ENCODE results near the gene CXXC5.

Gene CXXC5

DNA sequence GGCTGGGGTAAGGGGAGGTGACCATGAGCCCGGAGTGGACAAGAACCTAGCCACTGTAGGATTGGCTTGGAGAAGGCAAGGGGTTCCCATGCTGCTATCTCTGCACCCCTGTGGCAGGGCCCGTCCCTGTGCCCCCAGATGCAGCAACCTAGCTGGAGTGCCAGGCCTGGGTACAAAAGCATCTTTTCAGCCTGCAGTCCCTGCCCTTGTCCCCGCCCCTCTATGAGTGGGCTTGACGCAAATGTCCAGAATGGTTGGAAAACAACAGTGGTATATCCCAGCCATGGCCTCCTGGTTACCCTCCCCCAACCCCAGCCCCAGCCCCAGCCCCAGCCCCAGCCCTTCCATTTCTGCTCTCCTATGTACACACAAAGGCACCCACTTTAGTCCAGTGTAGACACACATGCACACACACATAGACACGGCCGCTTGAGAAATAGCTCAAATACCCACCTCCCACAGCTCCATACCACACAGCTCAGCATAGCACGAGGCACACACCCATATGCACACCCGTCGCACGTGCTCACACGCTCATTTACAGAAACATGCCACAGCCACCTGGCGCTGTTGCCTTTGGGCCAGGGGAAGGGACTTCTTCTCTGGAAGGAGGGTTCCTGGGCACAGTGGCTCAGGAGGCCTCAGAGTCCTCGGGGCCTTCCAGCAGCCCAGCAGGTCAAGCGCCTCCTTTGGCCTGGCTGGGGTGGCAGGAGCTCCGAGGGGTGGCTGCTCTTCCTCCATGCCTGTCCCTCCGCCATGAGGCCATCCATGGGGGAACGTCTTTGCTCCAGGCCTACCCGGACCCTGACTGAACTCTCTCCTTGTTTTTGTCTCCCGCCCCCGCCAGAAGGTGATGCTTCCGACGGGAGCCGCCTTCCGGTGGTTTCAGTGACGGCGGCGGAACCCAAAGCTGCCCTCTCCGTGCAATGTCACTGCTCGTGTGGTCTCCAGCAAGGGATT is 34.1 kb downstream of the CXXC5 start:
- DNase-seq, result no peak

DNA sequence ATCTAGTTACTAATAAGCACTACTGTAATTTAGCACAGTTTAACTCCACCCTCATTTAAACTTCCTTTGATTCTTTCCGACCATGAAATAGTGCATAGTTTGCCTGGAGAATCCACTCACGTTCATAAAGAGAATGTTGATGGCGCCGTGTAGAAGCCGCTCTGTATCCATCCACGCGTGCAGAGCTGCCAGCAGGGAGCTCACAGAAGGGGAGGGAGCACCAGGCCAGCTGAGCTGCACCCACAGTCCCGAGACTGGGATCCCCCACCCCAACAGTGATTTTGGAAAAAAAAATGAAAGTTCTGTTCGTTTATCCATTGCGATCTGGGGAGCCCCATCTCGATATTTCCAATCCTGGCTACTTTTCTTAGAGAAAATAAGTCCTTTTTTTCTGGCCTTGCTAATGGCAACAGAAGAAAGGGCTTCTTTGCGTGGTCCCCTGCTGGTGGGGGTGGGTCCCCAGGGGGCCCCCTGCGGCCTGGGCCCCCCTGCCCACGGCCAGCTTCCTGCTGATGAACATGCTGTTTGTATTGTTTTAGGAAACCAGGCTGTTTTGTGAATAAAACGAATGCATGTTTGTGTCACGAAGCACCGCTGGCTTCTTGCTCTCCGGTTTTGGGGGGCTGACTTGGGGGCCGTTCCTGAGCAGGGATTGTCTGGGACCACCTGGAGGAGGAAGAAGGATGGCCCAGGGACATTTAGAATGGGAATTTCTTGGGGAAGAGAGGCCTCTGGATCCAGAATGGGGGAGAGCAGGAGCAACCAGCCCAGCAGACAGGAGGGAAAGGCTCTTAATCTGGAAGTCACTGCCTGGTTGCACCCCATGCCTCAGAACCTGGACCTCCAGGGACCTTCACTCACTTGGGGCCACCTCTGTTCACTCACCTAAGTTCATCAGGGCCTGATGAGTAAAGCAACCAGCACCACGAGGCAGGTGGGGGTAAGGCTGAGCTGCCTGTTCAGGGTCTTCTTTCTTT is 35.4 kb downstream of the CXXC5 start:
- DNase-seq, result no peak

GRCh38 chr5:139684350-139684880 is 36.3 kb downstream of the CXXC5 start:
- DNase-seq, result no peak

DNA sequence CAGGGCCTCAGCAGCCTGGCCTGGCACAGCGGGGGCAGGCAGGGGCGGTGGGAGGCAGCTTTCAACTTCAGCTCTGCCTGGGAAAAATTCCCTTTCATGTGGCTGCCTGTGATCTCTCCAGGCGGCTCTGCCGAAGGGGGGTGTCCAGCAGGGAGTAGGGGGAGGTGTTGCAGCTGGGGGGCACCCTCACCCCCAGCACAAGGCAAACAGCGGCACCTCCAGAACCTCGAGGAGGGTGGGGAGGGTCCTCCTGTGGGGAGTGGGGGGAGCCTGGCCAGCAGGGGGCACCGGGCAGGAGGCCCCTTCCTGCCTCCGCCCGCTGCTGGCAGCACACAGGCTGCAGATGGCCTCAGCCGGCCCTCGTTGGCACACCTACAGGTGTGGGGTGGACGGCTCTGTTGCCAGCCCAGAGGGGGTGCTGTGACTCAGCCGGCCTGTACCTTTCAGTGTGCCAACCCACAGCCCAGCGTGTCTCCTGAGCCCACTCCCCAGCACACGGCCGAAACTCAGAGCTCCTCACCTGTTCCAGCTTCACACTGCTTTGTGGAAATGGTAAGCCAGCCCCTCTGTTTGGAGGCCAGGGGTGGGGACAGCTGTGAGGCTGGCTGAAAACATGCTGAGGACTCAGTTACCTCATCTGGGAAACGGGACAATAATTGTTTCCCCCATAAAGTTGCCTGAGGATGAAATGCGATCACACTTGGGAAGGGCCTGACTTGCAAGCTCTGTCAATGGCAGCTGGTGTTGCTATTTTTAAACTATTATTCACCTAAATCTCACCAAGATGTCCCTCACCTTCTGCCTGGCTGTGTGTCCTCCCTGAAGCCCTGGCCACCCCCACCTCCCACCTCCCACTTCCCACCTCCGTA is 37.0 kb downstream of the CXXC5 start:
- no peak for DNase-seq

DNA sequence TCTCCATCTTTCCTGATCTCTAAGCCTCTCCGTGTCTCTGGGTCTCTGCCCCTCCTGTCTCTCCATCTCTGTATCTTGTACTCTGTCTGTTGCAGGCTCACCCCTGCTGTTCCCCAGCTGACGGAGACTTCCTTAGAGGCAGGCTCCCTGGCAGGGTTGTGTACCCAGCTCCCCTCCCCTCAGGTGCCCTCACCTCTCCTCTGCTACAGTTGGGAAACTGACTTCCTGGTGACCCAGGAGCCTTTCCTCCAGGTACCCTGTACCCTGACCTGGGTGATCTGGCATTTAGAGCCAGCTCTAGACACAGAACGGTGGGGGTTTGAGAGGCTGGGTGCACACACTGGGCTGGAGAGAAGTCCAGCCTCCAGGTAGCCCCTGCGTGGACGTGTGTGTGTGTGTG is 37.7 kb downstream of the CXXC5 start:
- no peak for DNase-seq

- DNase-seq, result no peak
Measured at GRCh38 chr5:139686356-139686705, 38.2 kb downstream of the CXXC5 start.

GRCh38 chr5:139686706-139687441 is 38.7 kb downstream of the CXXC5 start:
- no peak for DNase-seq

DNA sequence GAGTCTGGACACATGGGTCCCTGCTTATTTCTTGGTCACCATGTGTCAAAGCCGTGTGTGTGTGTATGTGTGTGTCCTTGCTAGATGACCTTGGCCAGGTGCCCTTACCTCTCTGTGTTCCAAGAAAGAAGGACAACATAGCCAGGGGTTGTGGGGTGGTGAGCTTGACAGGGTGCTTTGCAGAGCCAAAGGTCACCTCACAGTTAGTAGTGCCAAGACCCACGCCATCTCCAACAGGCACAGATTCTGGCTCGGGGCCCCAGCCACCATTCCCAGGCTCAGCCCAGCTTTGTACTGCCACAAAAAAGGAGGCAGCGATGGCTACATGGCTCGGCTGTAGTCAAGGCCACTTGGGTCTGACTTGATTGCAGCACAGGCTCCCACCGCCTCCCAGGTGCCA is 39.5 kb downstream of the CXXC5 start:
- DNase-seq, result no peak

GRCh38 chr5:139688088-139688702 is 40.0 kb downstream of the CXXC5 start:
- DNase-seq, result no peak

DNA sequence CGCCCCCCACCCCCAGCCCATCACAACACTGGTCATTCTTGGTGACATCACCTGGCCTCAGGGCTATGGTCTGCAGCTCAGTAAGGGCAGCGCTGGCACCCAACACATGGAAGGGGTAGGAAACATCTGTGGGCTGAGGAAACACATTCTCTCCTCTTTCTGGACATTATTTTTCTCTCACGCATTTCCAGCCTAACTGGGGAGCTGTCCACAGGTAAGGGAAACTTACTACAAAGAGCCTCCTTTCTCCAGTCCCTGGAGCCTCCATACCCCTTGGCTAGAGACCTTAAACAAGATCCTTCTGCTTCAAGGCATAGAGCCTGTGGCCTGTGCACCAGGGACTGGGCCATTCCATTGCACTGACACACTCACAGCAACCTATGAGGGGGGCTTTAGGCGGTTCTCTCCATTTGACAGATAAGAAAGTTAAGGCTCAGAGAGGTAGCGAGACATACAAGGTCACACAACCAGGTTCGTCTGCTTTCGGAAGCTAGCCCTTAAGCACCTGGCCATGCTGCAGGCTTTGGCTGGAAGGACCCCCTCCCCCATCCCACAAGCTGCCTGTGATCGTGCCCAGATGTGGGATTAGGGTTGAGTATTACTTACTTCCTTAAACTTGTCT is 40.7 kb downstream of the CXXC5 start:
- DNase-seq, result no peak

DNA sequence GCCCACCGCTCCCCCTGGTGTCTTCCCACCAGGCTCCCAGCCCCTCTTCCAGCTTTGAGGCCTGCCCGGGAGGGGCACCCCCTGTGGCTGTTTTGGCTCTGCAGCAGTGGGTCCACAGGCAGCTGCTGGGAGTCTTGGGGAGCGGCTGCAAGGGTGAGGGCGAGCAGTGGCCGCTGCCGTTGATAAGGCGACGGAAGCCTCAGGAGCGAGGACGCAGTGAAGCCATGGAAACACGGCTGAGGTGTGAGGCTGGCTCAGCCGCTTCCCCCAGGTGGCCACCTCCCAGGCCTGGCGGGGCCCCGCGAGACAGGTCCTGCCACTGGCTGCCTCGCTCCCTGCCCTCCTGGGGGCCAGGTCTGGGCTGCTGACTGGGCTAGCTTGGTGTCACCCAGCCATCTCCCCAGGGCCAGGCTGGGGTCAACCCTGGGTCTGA is 41.5 kb downstream of the CXXC5 start:
- DNase-seq, result peak; percentile 82

DNA sequence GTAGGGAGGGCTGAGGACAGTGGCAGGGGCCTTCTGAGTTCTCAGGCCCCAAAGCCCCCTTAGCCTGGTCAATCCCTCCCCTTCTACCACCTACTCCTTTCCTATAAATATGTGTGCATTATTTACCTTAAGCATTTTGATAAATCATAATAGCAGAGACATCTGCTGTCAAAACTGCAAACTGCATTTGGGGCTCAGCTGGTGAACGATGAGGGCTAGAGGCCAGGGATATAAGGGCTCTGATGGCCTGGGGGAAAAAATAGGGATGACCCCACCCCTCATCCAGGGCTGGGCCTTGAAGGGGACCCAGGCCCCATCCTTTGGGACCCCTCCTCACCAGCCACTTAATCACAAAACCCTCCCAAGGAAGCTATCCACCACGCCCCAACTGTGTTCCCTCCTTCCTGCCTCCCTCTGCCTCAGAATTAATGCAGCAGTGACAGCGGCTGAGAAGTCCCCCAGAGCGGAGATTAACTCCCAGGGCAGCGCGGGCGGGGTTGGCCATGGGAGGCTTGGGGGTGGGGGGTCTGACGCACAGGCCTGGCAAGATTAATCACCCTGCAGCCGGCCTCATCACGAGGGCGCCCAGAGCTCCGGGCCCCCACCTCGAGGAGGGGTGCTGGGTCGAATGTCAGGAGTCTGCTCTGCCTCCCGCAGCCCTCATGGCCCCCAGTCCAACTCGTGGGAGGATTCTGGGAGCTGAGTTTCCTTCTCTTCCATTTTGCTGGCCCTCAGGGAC is 42.1 kb downstream of the CXXC5 start:
- DNase-seq, result peak; percentile 79

DNA sequence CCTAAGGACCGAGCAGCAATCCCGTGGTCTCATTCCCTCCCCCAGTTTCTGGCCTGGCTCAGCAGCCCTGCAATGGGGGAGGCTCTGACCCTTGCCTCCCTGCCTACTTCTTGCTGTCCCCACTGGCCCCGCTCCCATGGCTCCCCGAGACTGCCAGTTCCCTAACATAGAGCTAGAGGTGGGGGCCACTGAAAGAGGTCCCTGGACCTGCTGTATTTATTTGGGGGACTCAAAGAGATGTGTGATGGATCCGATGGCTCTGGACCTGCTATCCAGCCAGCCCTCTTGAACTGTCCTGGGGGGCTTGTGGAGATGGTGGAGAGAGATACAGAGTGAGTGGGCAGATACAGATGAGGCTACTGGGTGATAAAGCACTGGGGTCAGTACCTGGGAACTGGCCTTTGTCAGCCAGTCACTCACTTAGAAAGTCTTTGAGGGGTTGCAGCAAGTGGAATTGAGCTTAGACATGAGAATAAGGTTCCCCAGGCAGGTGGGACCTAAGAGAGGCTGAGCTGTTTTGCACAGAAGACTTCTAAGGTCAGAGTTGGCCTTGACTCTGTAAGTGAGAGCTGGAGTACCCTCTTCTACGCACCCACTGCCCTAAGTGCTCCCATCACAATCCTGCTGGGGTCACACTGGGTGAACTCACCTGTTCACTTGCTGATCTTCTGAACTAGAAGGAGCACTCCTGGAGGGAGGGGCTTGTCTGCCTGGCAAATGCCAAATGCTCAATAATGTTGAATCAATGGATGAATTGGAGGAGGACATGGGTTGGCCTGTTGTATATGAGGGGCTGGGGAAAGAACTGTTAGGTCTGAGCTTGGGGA is 42.9 kb downstream of the CXXC5 start:
- no peak for DNase-seq

DNA sequence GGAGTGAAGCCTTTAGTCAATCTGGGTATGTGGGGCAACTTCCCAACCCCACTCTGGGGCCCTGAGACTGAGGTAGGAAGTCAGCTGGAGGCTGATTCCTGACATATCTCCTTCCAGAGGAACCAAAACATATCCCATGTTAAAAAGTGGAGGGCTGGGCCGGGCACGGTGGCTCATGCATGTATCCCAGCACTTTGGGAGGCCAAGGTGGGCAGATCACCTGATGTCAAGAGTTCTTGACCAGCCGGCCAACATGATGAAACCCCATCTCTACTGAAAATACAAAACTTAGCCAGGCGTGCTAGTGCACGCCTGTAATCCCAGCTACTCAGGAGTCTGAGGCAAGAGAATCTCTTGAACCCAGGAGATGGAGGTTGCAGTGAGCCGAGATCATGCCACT is 44.0 kb downstream of the CXXC5 start:
- no peak for DNase-seq

GRCh38 chr5:139692679-139693308 is 44.6 kb downstream of the CXXC5 start:
- DNase-seq, result no peak

DNA sequence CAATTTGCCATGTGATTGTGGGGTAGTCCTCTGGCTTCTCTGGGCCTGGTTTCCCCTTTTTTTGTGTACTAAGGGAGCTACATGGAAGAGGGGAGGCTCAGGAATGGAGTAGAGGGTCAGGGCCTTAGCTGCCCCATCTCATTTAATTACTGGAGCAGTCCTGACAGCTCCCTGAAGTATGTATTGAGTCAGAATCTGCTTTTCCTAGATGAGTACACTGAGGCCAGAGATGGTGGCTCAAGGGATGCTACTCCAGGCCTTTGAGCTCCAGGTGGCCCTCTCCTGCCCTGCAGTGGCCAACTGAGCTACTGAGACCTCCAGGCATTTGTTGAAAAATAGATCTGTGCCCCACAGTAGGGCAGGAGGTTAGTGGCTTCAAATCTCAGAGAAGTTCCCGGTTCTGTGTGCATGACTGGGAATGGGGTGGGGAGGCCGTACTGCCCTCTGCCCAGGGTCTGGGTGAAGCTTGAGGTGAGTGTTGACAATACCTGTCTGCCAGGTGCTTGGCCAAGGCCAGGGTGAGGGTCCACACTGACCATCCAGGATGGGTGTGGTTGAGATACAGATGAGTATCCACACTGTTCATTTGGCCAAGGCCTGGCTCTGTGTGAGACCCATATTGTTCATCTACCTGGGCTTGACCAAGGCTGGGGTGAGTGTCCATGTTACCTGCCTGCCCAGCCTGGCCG is 45.7 kb downstream of the CXXC5 start:
- DNase-seq, result no peak

DNA sequence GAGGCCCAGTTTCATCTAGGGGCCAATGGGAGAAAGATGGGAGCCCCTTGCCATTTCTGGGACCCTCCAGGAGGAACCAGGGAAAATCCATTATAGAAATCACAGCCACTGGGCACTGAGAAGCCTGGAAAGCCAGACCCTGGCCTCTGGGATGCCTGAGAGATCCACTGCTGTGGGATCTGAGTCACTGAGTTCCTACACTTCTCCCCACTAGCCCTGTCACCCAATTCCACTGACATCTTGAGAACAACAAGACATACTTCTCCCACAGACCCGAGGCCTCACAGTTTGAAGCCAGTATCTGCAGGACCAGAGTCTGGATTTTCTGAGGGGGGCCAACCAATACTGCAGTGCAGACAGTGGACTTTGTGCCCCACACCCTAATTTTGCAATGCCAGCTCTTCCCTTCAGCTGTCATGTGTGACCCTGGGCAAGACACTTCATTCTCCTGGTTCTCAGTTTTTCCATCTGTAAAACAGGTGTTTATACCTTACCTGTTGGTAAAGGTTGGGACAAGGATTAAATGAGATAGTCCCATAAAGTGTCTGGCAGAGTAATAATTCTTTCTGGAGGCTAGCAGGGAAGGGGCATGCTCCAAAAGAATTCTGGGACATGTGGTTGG is 46.5 kb downstream of the CXXC5 start:
- DNase-seq, result no peak
